Parietal lobe (tissue), 1 donor: ENCODE results near the gene GBF1. TPM values are rescaled to one million over a fixed set of nuclear protein-coding genes. Genes with fewer than 3 reads are reported as not detected.

Experiments used
- total RNA-seq: library from RNA; depleted of rRNA; stranded (reverse); fragments of >200 nt; gene quantifications from one replicate; pipeline ENCODE4 v1.2.3, GENCODE V29; 2014

The GBF1 gene, protein sequence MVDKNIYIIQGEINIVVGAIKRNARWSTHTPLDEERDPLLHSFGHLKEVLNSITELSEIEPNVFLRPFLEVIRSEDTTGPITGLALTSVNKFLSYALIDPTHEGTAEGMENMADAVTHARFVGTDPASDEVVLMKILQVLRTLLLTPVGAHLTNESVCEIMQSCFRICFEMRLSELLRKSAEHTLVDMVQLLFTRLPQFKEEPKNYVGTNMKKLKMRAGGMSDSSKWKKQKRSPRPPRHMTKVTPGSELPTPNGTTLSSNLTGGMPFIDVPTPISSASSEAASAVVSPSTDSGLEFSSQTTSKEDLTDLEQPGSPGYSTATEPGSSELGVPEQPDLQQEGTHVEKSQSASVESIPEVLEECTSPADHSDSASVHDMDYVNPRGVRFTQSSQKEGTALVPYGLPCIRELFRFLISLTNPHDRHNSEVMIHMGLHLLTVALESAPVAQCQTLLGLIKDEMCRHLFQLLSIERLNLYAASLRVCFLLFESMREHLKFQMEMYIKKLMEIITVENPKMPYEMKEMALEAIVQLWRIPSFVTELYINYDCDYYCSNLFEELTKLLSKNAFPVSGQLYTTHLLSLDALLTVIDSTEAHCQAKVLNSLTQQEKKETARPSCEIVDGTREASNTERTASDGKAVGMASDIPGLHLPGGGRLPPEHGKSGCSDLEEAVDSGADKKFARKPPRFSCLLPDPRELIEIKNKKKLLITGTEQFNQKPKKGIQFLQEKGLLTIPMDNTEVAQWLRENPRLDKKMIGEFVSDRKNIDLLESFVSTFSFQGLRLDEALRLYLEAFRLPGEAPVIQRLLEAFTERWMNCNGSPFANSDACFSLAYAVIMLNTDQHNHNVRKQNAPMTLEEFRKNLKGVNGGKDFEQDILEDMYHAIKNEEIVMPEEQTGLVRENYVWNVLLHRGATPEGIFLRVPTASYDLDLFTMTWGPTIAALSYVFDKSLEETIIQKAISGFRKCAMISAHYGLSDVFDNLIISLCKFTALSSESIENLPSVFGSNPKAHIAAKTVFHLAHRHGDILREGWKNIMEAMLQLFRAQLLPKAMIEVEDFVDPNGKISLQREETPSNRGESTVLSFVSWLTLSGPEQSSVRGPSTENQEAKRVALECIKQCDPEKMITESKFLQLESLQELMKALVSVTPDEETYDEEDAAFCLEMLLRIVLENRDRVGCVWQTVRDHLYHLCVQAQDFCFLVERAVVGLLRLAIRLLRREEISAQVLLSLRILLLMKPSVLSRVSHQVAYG (N-terminal part only)
- 35.4 TPM for total RNA-seq

GRCh38 chr10:102245082-102245931 lies at the start of gene GBF1:
Gene GBF1, plus strand, starts transcription at chr10:102245532. Its CDS starts 13,407 bp downstream, at chr10:102258939.

DNA sequence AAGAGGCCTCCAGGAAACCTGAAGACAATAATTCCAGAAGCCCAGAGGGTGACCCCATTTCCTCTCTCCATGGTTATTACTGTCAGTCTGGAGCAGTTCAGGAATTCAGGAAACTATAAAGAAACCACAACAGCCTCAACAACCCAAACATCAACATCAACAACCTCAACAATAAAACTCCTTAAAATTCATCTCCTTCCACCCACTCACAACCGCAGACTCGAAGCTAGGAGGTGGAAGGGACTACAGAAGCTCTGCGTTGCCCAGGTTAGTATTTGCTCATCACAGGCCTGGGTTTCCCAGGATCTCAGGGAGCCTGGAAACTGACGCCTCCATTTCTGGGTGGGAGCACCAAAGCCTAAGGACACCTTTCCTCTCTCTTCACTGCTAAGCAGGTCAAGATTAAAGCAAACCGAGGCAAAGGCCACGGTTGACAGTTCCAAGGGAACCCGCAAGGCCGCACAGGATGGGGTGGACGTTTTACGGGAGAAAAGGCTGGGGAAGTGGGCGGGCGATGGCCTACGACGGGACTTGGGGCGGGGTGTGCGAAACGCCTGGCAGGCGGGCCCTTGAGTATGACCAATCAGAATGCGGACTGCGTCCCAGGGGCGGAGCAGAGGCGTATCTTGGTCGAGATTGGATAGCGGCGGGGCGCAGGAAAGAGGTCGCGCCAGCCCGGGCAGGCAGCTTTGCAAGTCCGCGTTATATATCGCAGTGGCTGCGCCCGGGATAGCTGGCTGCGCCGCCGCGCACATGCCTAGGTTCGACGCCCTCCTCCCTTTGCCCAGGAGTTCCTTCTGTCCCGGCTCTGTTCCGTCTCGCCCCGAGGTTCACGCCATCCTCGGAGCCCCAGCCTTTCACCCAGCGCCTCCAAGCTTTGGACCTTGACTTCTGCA lies 19.4 kb upstream of the GBF1 start, which contains the start of gene ELOVL3:
TSS of gene ELOVL3 (plus strand) at position 654 of the 896 bp plus-strand sequence. CDS start 250 bp downstream, outside the sequence.

DNA sequence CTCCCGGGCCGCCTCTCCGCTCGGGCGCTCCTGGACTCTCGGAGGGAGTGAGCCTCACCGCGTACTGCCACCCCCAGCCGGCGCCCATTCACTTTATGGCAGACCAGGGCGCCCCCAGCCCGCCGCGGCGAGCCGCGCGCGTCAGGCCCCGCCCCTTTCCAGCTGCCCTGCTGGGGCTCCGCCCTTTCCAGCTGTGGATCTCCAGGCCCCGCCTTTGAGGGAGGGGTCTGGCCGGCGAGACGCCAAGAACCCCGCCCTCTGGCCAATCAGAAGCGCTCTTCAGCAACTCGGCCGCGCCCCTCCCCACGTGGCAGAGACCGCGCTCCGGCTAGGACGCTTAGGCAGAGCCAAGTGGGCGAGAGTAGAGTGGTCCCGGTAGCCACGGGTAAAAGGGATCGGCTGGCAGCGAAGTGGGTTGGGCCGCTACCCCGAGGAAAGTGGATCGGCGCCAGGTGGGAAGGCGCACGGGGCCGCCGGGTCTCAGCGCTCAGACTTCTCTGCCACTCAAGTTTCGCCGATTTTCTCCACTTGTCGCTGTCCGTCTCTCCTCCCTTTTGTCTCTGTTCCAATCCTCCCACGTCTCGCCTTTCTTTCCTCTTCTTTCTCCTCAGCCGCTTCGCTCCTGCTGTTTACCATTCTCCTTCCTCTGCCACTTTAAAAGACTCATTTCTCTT lies 3.8 kb upstream of the GBF1 start, which contains the start of gene PITX3:
TSS of gene PITX3 (minus strand) at position 69 of the 674 bp plus-strand sequence. CDS start 9,432 bp downstream, outside the sequence.

DNA sequence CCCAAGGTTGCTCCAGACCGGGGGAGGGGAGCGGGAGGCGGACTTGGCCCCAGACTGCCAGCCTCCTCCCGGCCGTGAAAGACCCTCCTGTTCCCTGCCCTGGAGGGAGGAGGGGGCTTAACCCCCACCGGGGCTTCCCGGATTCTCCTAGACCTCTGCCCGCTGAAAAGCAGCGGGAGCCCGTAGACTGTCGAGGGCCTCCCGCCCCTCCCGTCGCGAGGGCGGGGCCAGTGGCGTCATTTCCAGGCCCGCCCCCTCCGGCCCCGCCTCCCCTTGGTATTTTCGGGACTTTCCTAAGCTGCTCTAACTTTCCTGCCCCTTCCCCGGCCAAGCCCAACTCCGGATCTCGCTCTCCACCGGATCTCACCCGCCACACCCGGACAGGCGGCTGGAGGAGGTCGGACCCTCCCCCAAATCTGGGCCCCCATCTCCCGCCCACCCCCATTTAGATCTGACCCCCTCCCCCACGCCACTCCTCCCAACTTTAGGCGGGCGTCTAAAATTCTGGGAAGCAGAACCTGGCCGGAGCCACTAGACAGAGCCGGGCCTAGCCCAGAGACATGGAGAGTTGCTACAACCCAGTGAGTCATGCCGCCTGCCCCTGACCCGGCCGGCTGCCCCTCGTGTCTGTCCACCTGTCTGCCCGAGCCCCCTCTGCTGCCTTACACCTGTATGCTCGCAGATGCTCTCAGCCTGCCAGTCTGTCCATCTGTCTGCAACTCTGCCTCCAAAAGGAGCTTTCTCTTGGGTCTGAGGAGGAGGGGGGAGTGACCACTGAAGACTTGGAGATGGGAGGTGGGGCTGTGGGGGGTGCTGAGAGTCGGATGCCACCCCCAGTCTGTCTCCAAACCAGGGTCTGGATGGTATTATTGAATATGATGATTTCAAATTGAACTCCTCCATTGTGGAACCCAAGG lies 150.3 kb downstream of the GBF1 start, which contains the start of gene NFKB2:
TSS of gene NFKB2 (plus strand) at position 306 of the 917 bp plus-strand sequence. CDS start at position 561, 255 bp downstream.

DNA sequence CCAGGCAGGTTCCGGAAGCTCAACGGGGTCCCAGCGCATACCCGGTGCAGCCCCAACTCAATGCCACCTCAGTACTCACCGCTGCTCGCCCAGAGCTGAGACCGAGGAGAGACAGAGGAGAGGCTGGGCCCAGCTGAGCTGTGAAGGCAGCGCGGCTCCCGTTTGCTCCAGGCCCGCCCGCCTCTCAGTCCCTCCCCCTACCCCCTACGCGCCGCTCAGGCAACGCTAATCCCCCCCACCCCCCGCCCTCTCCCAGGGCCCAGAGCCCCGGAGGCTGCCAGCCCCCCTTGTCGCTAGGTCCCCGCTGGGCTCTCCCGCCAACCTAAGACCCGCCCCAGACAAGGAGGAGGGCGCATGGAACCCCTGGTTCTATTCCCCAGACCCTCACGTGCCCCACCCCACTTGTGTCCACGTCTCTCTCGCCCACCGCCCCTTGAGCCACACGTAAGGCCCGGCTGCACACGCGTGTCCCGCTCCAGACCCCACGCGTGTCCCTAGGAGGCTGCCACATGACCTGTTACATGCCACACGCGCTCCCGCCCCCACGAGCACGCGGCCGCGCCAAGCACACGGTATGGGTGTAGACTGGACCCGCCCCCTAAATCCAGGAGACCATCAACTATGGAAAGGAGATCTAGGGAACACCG lies 173.4 kb downstream of the GBF1 start, which contains the start of gene PSD:
TSS of gene PSD (minus strand) at position 164 of the 647 bp plus-strand sequence. CDS start 1,747 bp downstream, outside the sequence.

DNA sequence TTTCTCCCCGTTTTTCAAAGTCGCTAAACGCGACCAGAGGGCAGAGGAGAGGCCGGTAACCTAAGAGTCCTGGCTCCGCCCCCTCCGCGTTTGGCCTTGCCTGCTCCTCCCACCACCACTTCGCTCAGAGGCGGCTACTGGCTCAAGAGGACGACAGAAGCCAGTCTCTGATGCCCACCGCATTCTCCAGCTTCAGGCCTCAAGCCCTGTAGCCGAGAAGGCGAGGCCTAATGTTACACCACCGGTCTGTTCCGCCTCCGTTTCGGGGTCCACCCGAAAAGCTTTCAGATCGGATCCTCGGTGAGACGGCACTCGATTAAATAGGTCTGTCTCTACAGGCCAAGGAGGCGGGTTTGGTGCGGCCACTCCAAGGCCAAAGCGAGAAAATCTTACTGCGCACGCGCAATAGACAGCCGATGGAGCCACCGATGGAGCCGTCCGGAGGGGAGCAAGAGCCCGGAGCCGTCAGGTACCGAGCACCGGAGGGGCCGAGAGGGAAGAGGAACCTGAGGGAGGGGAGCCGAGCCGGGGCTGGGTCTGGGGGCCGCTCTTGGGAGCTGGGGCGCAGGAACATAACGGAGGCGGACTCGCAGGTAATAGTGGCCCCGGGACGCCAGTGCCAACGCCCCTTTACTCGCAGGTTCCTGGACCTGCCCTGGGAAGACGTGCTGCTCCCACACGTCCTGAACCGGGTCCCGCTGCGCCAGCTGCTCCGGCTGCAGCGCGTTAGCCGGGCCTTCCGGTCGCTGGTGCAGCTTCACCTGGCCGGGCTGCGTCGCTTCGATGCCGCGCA lies 175.6 kb downstream of the GBF1 start, which contains the start of gene FBXL15:
TSS of gene FBXL15 (plus strand) at position 123 of the 793 bp plus-strand sequence. CDS start at position 417, 294 bp downstream.

Other genes with a start within 250 kb of the GBF1 start
- gene ARMH3, start 189.4 kb upstream of the GBF1 start, total RNA-seq = 27.5 TPM
- gene HPS6, start 180.2 kb upstream of the GBF1 start, total RNA-seq = 15.0 TPM
- 103 TPM for gene LDB1, start 125.2 kb upstream of the GBF1 start, total RNA-seq
- gene PPRC1, start 112.5 kb upstream of the GBF1 start, total RNA-seq = 21.6 TPM
- 32.6 TPM for gene NOLC1, start 93.1 kb upstream of the GBF1 start, total RNA-seq
- gene ELOVL3, start 19.2 kb upstream of the GBF1 start, total RNA-seq = not detected
- gene PITX3, start 4.0 kb upstream of the GBF1 start, total RNA-seq = not detected
- 1.6 TPM for gene NFKB2, start 150.2 kb downstream of the GBF1 start, total RNA-seq
- 124 TPM for gene PSD, start 173.3 kb downstream of the GBF1 start, total RNA-seq
- 9.4 TPM for gene FBXL15, start 175.3 kb downstream of the GBF1 start, total RNA-seq
- 48.2 TPM for gene CUEDC2, start 187.0 kb downstream of the GBF1 start, total RNA-seq
- gene C10orf95, start 206.0 kb downstream of the GBF1 start, total RNA-seq = not detected